OCI-LY3 (cell line): Measurements from ENCODE around the gene CTCFL.

Experiments
- H2AFZ ChIP-seq: fragments of 200-600, 300-600 bp; shearing (Covaris generic); 2 replicates; pipeline ENCODE4 v1.6.0; 2014; ENCODE audit warnings: antibody characterized with exemption, low read depth, low read length
- H3K27ac ChIP-seq: fragments of 200-600, 300-600 bp; sonication (generic); 2 replicates; pipeline ENCODE4 v1.5.1; 2014; ENCODE audit warnings: mild to moderate bottlenecking, low read length, moderate library complexity, mixed read lengths
- H3K27me3 ChIP-seq: fragments of 200-600, 300-600 bp; sonication (generic); 2 replicates; pipeline ENCODE4 v1.6.1; 2014; ENCODE audit warnings: low read depth, low read length, mixed read lengths
- H3K36me3 ChIP-seq: fragments of 200-600, 300-600 bp; sonication (generic); replicated peaks from 2 replicates; pipeline ENCODE3; 2014; ENCODE audit warnings: low read depth, low read length, mixed read lengths
- H3K4me1 ChIP-seq: fragments of 300-600, 200-600 bp; sonication (generic); 2 replicates; pipeline ENCODE4 v1.6.1; 2014; ENCODE audit warnings: low read length, mixed read lengths
- H3K4me2 ChIP-seq: fragments of 200-600, 300-600 bp; sonication (generic); 2 replicates; pipeline ENCODE4 v1.6.1; 2014; ENCODE audit warnings: low read length, mixed read lengths
- H3K4me3 ChIP-seq: fragments of 300-600, 200-600 bp; sonication (generic); 2 replicates; pipeline ENCODE4 v1.5.1; 2014; ENCODE audit warnings: antibody characterized with exemption, mild to moderate bottlenecking, low read length, moderate library complexity
- H3K79me2 ChIP-seq: fragments of 300-600, 200-600 bp; shearing (Covaris generic); 2 replicates; pipeline ENCODE4 v1.6.1; 2014; ENCODE audit warnings: mild to moderate bottlenecking, low read length, mixed read lengths
- H3K9ac ChIP-seq: fragments of 300-600, 200-600 bp; shearing (Covaris generic); 2 replicates; pipeline ENCODE4 v1.6.0; 2014; ENCODE audit warnings: mild to moderate bottlenecking, low read length, moderate library complexity
- H3K9me3 ChIP-seq: fragments of 200-600, 300-600 bp; shearing (Covaris generic); 2 replicates; pipeline ENCODE4 v1.6.1; 2014; ENCODE audit warnings: low read length, mixed read lengths; ENCODE audit not compliant: insufficient read depth
- H4K20me1 ChIP-seq: fragments of 200-600, 300-600 bp; sonication (generic); 2 replicates; pipeline ENCODE4 v1.6.1; 2016; ENCODE audit warnings: low read length, mixed read lengths; ENCODE audit not compliant: insufficient read depth
- CTCF ChIP-seq: fragments of 200-600, 300-600 bp; sonication (generic); IDR thresholded peaks from 2 replicates; pipeline ENCODE4 v1.5.1; 2014; ENCODE audit warnings: antibody characterized with exemption, low read length, low read depth
- EZH2phosphoT487 ChIP-seq: fragments of 200-600 bp; shearing (Covaris generic); IDR thresholded peaks from 2 replicates; pipeline ENCODE4 v1.6.1; 2018; ENCODE audit warnings: antibody characterized with exemption, mixed run types, low read depth

CTCFL gene

GRCh38 chr20:57450931-57451330 is 74.0 kb downstream of the CTCFL start:
- Histone ChIP-seq H3K4me3 (peak overlapping the region; percentile 68), H3K36me3 (no peaks in the 10 kb centered on the region), H2AFZ (peak overlapping the region; percentile 28; the same call in 1 of the 2 replicates), H3K4me2 (peak overlapping the region; percentile 85), H3K27me3 (peaks cover 38% of the 10 kb centered on the region), H3K27ac (no peak overlapping the region), H3K79me2 (no peaks in the 10 kb centered on the region), H3K9ac (peak overlapping the region; percentile 37), H3K4me1 (peaks cover 42% of the 10 kb centered on the region), H3K9me3 (peaks cover 3% of the 10 kb centered on the region; the same call in 1 of the 2 replicates), H4K20me1 (no peaks in the 10 kb centered on the region)
- TF ChIP-seq EZH2phosphoT487 (no peak), CTCF (no peak; the same call in 1 of the 2 replicates)

DNA sequence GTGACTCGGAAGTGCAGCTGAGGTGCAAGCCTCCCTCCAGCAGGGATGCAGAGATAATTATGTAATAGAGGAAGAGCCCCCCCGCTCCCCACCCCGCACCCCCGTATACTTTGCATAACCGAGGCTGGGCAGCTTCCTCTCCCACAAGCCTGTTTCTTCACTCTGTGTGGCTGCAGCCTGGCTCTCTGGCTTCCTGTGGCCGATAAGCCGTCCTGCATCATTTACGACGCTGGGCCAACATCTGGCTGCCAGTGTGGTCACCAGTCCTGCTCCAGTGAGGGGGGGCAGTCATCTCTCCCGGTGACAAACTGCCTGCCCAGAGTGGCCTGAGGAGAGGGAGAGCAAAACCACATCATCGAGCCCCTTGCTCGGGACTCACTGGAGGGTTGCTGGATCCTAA is 74.5 kb downstream of the CTCFL start:
- Histone ChIP-seq H3K27me3 (peaks cover 39% of the 10 kb centered on the region), H3K27ac (no peak overlapping the region; the same call in 1 of the 2 replicates), H3K4me3 (peak overlapping the region; percentile 68), H3K36me3 (no peaks in the 10 kb centered on the region), H3K9ac (peak overlapping the region; percentile 37), H4K20me1 (no peaks in the 10 kb centered on the region), H3K9me3 (peaks cover 8% of the 10 kb centered on the region; the same call in 1 of the 2 replicates), H3K4me1 (peaks cover 42% of the 10 kb centered on the region), H3K79me2 (no peaks in the 10 kb centered on the region), H2AFZ (peak overlapping the region; percentile 28; the same call in 1 of the 2 replicates), H3K4me2 (peak overlapping the region; percentile 85)
- TF ChIP-seq EZH2phosphoT487, result no peak
- no peak for TF ChIP-seq CTCF

DNA sequence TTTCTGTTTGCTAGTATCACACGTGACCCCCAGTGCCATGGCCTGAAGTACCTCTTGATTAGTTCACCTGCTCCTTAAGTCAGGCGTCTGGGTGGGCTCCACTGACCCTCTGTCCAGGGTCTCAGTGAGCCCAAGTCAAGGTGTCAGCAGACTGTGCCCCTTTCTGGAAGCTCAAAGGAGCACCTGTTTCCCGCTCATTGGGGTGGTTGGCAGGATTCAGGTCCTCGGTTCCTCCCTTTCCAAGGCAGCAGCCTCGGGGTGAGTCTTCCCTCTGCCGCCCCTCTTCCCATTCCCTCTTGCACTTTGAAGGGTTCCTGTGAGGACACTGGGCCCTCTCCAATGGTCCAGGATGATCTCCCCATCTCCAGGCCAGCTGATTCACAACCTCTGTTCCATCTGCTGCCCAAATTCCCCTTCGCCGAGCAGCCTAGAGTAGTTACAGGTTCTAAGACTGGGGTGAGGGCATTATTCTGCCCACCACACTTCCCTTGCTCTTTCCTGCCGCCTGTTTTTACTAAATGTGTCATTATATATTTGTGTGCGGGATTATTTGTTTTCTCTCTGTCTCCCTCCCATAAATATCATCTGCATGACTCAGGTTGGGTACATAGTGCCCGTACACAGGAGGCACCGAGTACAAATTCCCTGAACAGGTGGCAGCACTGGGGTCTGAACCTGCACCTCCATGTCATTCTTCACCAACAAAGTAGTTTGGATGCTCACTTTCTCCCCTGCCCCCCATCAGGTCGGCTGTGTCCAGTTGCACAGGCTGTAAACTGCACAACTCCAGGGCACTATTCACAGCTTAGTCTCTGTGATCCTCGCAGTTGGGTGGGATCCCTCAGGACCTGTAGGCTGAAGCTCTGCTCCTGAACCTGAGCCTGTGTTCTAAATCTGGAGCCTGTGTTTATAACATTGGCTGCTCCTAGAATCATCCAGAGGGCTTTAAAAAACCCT is 75.3 kb downstream of the CTCFL start:
- peaks cover 42% of the 10 kb centered on the region for H3K4me1 ChIP-seq
- H2AFZ ChIP-seq, result no peak overlapping the region
- TF ChIP-seq EZH2phosphoT487 (no peak), CTCF (no peak)
- H3K4me2 ChIP-seq, result peak overlapping the region; percentile 85
- H3K9ac ChIP-seq, result no peak overlapping the region; the same call in 1 of the 2 replicates
- H3K36me3 ChIP-seq, result no peaks in the 10 kb centered on the region
- H3K27ac ChIP-seq, result no peak overlapping the region
- peak overlapping the region; percentile 68 for H3K4me3 ChIP-seq
- peaks cover 38% of the 10 kb centered on the region for H3K27me3 ChIP-seq
- no peaks in the 10 kb centered on the region for H3K79me2 ChIP-seq
- no peaks in the 10 kb centered on the region for H4K20me1 ChIP-seq
- peaks cover 8% of the 10 kb centered on the region; the same call in 1 of the 2 replicates for H3K9me3 ChIP-seq

GRCh38 chr20:57448764-57449354 is 76.1 kb downstream of the CTCFL start:
- H3K27ac ChIP-seq, result no peak overlapping the region
- H3K9ac ChIP-seq, result no peak overlapping the region
- H4K20me1 ChIP-seq, result no peaks in the 10 kb centered on the region
- peaks cover 8% of the 10 kb centered on the region; the same call in 1 of the 2 replicates for H3K9me3 ChIP-seq
- no peak overlapping the region for H3K4me3 ChIP-seq
- no peak overlapping the region for H2AFZ ChIP-seq
- peaks cover 38% of the 10 kb centered on the region for H3K27me3 ChIP-seq
- no peaks in the 10 kb centered on the region for H3K36me3 ChIP-seq
- H3K79me2 ChIP-seq, result no peaks in the 10 kb centered on the region
- no peak for TF ChIP-seq EZH2phosphoT487
- no peak for TF ChIP-seq CTCF
- no peak overlapping the region for H3K4me2 ChIP-seq
- H3K4me1 ChIP-seq, result peaks cover 42% of the 10 kb centered on the region
